Stimulated activated CD8-positive, alpha-beta memory T cell treated with anti-CD3 and anti-CD28 coated beads, Interleukin-7, amount 100 ng/mL, for 1 hour (primary cell): ENCODE data around the gene LRMDA.

Source experiments
- DNase-seq, 2 donors: peaks; one replicate each; pipeline ENCODE4 v3.0.0-alpha.2; 2020; ENCODE audit warnings: low read depth in 2 of 2

Gene LRMDA

DNA sequence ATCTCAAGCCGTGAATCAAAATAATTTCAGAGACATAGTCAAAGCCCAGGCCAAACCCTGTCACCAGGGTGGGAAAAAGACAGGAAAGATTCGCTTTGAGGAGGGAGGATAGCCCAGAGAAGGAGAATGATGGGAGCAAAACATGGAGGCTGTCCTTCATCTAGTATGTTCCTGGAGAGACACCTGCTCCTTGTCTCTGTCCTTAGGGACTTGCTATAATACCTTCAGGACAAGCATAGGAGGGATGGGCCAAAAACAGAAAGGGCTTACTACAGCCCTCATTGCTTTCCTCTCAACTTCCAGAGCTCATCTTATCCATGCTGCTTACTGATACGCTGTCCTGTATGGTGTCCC is 593.7 kb downstream of the LRMDA start:
- DNase-seq: no peak

DNA sequence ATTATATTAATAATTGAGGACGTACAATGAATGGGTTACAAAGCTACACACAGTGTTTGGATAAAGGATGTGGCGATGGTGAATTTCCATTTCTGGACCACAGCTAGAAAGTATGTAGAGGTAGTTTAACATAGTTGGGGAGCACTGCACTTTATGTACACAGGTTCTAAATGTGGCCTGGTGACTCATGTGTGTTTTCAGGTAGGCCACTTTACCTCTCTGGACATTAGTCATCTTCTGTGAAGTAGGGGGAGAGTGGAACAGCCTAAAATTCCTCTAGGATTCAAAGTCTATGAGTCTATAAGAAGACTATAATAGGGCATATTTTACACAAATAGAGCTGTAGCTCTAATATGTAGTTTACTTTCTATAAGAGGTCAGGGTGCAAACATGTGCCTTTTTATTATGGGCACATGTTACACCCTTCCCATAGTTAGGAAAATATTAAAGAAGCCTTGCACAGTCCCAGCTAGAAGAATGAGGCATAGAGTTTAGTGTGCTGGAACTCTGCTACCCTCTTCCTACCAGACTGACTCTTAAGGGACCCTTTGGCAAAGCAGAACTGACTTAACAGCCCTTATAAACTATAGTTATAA is 594.9 kb downstream of the LRMDA start:
- no peak for DNase-seq

DNA sequence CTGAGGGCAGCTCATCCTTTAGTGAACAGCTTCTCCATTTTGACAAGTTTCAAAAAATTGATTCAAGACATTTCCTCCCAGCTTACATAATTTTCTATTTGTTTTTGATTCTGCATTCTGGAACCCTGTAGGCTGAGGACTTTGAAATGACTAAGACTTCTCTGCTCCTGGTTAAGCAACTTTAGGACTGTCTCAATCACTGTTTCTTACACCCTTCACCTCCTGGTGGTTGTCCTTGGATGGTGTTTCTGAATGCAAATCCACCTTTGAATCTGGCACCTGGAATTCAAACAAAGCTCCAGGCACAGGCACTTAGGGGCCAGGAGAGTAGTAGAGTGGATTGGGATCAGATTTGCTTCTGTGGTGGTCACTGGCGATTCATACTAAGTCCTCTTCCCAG is 595.5 kb downstream of the LRMDA start:
- no peak for DNase-seq

DNA sequence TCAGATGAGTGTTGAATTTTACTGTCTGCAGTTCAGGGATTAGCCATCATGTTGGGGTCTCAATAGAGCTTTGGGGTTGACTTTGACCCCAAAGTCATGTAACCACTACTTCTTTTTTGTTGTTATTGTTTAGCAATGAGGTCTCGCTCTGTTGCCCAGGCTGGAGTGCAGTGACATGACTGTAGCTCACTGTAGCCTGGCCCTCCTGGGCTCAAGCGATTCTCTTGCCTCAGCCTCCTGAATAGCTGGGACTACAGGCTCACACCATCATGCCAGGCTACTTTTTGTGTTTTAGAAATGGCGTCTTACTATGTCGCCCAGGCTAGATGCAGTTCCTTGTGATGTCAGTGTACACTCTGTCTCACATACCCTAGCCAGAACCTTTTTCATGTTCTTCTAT is 598.4 kb downstream of the LRMDA start:
- no peak for DNase-seq

DNA sequence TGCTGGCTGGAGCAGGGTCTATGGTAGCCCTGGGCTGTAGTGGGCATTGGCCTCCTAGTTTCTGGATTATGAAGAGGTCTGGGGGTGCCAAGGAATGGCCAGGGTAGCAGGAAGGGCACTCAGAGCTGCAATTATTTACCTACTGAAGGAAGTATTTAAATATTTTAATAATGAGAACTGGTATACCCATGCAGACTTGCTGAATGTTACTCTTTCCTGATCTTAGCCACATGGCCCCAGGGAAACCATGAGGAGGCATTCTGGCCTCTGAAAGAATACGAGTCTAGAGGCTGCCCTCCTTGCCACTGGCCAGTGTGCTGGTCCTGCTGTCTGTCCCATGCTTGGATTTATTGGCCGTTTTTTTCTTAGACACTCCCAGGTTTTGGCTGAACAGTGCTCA is 599.7 kb downstream of the LRMDA start:
- DNase-seq: no peak

DNA sequence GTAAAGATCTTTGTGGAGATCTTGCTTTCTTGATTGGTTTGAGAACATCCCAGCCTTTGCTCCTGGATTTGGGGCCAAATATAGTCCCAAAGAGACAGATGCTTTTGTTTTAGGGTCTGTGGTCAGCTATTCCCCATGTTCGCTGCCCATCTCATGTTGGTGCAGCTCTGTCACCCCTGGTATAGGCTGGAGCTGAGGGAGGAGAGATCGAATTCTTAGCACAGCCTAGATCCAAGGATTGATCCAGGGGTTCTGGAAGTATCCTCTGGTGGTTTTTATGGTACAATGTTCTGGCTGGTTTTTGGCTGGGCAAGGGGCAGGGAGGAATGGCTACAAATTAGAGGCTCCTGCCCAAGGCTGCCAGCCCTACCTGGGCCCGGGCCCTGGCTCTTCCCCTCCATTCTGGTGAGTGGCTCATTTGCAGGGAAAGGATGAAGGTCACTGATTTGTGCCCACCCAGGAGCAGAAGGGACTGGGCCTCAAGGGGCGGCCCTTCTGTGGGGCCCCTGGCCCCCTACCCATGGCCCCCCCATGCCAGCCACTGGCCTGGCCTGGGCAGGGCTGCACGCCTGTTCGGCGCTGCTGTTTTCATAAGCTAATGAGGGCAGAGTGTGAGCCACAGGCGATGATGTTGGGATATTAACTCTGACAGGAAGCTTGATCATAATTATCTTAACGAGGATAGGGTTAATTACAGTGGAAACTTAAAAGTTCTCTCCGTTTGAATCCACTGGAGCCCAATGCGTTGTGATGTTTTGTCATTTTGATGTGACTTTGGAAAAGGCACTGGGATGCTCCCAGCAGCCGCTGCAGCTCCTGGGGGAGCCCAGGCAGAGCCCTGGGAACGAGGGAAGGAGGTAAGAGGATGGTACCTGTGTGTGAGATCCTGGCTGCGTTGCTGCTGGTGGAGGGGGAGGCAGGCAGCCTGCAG is 600.6 kb downstream of the LRMDA start:
- no peak for DNase-seq

DNA sequence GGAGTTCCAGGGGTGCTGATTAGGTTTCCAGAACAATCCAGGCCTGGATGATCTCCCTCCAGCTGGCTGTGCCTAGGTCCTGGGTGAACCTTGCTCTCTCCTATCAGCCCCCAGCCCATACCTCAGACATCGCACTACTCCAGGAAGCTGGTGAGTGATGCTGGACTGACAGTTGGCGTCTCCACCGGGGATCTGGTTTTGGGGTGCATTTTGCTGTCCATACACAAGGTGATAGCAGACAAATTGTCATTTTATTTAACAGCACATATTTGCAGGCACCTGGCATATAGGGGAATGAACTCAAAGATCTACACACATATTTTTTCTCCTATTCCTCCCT is 601.2 kb downstream of the LRMDA start:
- DNase-seq: no peak

DNA sequence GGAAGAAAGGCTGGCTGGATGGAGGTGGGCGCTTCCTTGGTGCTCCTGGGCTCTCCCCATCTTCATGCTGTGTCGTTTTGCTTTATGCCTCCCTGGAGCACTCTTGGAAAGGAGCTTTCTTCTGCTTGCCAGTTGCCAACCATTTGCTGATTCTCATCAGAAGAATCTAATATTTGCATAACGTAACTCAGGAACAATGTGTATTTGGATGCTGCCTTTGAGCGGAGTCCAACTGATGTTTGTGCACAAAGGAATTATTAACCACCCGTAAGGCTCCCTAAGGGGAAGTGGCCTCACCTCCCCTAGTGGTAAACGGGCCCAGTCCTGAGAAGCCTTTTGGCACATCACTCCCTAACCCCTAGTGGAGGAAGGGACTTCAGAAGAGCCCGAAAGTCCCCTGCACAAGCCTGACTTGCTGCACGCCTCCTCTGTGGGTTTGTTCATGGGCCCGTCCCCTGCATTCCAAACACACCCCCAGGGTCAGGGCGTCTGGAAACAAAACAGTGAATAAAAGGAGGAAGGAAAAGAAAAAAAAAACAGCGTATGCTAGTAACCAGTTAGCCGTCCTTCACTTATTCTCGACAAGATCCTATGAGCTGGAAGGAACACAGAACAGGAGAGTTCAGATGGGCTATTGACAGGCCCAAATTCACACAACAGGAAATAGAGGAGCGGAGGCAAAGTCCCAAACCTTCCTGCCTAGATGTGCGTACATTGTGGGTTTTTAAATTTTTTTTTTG is 602.2 kb downstream of the LRMDA start:
- no peak for DNase-seq

DNA sequence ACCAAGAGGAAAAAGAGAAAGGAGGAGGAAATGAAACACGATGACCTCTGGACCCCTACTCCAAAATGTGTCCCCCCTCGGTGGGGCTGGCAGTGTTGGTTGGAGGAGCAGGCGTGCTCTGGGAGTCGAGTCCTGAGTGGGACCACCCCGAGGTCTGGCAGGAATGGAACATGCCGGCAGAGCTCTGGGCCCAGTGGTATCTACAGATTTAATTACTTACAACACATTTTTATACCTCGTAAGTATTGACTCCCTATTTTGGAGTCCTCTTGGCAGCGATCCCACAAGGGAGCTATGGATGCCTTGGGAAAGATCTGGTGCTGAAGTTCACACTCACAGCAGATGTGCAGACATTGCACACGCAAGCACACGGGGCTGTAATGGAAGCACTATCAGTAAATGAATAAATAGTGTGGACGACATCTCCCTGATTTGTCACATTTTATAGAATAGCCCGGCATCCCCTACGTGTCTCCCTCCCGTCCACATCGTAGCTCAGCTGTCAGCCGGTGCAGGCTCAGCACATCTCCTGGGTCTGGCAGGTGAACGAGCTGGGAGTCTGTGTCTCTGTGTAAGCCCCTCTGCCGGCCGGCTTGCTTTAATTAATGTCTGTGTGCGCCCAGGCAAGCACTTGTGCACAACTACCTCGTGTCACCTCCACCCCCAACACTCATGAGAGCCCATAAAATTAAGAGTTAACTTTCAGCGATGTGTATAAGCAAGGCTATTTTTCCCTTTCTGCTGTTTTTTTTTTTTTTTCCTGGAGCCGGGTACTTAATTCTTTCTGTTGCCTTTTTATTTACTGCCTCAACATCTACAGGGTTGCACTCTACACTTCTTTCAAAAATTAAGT is 603.2 kb downstream of the LRMDA start:
- no peak for DNase-seq

DNA sequence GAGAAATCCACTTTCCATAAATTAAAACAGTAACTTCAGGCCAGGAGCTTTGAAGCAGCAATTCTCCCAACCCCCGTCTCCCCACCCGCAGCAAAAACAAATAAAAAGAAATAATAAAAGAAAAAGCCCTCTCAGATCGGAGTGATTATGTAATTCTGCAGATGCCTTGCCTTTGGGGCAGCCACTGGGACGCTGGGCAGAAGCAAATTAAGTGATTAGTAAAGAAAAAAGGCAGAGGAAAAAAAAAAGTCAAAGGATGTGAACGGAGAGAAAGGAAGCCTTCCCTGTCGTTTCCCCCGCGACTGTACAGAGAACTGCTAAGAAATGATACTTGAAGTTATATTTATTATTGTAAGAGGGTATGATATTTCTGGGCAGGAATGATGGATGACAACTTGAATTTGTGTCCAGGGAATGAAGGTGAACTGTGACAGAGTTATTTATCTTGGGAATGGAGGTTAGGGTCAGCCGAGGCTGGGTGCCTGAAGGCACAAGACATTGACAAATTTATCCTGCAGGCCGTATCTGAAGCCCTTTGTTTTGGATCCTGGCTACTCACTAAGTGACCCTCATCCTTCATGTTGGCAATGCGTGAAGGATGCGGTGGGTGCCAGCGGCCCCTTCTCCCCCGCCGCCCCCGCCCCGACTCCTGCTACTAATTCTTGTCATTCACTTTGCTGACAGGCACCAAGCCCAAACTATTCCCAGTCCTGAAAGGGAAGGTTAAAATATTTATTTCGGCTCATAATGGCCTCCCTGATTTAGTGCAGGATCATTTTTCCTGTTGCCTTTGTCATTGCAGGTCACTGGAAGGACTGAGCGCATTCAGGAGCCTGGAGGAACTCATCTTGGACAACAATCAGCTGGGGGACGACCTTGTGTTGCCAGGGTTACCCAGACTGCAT is 604.0 kb downstream of the LRMDA start:
- no peak for DNase-seq

DNA sequence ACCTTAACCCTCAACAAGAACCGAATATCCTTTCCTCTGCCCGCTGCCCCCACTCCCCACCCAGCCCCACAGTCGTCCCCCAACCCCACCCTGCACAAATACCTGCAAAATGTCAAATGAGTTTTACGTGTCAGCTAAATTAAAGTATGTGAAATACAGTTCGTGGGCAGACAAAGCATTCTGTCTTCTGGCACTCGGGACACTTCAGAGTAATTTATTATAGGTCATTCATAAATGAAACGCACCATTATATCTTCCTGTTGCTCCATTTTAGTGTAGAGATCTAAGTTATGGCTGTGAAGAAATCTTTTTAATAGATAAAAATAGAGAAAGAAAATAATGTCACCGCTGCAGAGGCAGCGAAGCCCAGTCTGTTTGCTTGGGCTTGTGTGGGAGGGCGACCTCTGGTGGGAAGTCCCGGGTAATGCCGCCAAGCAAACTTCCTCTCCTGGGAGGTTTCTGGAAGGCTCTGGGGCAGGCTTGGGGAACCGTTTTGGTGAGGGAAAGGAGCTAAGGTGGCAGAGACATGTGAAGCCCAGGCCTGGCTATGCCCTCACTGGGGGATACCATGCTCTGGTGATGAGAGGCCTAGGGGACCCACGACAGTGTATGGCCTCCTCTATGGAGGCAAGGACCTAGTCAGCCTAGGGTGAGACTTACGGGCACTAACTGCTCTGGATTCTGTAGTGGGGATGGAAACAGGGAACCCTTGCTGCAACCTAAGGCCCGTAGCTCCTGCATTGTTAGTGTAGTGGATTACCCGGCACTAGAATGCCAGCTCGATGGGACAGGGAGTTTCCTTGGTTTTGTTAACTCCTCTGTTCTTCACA is 604.9 kb downstream of the LRMDA start:
- DNase-seq: peak in 1 of 2 donors; percentile 10

DNA sequence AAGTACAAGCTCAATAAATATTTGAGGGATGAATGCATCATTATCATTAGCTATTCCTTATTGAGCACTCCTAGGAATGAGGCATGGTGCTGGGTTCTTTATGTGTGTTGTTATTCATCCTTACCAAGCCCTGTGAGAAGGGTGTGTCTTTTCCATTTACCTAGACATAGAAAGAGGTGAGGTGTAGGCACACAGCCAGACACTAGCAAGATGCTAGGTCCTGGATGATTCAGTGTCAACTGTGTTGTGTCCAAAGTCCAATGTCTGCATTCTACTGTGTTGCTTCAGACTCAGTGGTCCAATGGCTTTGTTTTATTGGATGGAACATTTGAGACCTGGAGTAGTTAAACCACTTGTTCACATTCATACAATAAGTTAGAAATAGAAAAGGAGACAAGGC is 605.5 kb downstream of the LRMDA start:
- no peak for DNase-seq

DNA sequence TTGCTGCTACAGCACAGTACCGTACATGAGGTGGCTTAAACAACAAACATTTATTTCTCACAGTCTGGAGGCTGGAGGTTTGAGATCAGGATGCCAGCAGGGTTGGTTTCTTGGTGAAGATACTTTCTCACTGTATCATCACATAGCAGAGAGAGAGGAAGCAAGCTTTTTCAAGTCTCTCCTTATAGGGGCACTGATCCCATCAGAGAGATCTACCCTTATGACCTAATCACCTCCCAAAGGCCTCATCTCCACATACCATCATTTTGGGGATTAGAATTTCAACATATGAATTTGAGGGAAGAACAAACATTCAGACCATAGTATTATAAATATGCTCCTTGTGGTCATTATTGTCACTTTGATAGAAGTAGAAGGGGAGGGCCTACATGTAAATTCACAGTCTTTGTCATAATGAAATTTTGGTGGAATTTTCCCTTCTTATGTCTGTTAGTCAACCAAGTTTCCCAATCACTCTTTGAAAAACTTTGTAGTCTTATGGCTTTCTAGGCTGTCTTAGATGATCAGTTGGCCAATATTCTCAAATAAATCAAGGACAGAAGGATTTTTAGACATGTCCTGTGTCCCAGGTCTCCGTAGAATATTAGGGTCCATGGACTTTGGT is 606.2 kb downstream of the LRMDA start:
- no peak for DNase-seq

DNA sequence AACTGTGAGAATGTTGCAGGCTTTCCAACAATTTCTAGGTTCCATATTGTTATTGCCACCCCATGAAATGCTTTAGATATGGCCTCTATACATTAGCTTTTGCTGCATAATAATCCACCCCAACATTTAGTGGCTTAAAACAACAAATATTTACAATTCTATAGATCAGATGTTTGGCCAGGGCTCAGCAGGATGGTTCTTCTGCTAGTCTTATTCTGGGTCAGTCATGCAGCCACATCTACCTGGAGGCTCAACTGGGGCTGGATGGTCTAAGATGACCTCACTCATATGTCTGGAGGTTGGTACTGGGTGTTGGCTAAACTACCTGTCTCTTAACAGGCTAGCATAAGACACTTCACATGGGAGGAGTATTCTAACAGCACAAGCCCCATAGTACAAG is 607.3 kb downstream of the LRMDA start:
- no peak for DNase-seq

DNA sequence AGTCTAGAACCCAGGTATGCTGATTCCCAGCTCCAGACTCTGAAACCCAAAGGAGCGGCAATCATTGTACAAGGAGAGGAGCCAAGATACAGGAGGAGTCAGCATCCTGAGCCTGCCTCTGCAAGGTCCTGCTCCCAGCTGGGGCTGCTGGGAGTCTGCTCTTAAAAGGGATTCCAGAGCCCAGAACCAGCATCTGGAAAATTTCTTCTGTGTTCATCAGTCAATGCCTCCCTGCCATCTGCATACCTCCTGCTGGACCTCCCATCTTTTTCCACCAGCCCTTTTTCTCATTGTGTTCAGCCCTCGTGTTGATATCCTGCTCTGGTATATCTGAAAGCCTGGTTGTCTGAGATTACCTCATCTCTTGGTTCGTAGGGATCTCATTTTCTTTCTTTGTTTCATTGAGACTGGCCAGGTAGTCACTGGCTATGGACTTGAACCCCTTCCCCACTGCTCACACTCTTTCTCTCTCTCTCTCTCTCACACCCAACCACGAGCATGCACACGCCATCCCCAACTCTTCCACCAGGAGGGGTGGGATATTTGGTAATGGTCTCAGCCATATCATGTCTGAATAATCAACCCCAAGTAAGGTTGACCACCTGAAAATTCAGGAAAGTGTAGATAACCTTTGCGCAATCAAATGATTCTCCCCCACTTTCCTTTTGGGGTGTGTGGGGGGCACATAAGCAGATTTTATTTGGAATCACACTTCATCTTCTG is 608.8 kb downstream of the LRMDA start:
- no peak for DNase-seq

DNA sequence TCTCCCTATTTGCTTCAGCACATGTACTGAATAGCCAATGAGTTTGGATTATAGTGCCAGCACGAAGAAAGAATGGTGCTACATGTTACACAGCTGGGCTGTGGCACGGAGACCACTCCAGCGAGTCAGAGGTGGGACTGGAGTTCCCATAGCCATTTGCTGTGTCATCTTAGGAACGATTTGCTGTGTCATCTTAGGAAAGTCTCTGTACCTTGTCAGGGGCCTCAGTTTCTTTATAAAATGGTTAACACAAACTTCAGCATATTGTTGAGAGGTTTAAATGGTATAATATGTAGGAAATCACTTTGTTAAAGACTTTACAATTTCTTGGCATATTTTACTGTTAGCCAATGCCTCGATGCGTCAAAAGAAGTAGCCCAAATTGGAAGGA is 609.4 kb downstream of the LRMDA start:
- DNase-seq: no peak

DNA sequence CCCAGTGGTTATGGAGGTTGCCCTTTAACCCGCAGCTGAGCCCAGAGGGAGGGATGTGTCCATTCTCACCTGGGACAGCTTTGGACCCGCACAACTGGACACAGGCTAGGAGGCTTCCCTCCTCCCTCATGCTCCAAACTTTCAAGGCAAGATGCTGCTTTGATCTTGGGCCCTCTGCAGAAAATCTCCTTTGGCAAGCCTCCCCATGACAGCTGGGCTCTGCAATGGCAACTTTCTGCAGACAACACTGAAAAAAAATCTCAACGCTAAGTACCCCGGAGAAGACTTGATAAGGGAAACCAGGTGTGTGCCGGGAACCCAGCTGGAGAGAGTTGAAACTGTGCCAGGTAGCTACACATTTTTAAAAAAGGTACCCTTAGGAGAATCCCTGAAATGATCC is 610.1 kb downstream of the LRMDA start:
- DNase-seq: no peak

DNA sequence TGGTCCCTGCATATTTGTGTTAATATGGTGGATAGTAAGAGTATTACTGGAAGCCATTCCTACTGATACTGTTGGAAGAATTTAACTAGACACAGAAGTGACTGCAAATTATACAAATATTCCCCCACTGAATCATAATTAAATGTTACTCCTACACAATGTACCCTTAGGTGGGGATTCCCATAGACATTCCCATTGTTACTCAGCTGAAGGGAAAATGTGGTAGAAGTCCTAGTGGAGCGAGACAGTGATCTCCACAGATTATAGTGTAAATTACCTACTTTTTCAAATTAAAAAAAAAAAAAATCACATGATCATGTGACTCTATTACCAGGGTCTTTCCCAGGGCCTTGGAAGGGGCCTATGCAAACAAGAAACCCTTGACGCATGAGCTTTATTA is 611.8 kb downstream of the LRMDA start:
- DNase-seq: no peak

DNA sequence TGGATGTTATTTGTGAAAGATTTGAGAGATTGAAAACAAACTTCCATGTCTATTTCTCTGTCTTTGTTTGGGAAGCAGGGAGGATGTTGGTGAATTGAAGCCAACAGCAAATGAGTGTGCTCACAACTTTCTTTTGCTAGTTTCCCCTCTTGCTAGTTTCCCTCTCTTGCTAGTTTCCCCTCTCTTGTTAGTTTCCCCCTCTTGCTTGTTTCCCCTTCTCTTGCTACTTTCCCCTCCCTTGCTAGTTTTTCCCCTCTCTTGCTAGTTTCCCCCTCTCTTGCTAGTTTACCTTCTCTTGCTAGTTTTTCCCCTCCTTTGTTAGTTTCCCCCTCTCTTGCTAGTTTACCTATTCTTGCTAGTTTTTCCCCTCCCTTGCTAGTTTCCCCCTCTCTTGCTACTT is 613.3 kb downstream of the LRMDA start:
- no peak for DNase-seq
